Brain microvascular endothelial cell (primary cell): ENCODE data around the gene ALDH1A3.
A peak's percentile ranks its signal among the peaks of the same experiment; 100 is the strongest.

ENCODE experiments used
- DNase-seq: peaks from one replicate; pipeline ENCODE4 v3.0.0-alpha.2; 2020
- H3K27ac ChIP-seq: fragments of 250-450 bp; sonication (Bioruptor Pico); 2 replicates; pipeline ENCODE4 v1.5.1; 2020; ENCODE audit warnings: mild to moderate bottlenecking, moderate library complexity
- H3K27me3 ChIP-seq: fragments of 250-450 bp; sonication (Bioruptor Pico); replicated peaks from 2 replicates; pipeline ENCODE4 v1.5.1; 2020; ENCODE audit warnings: mild to moderate bottlenecking
- H3K36me3 ChIP-seq: fragments of 250-450 bp; sonication (Bioruptor Pico); replicated peaks from 2 replicates; pipeline ENCODE4 v1.5.1; 2020; ENCODE audit warnings: mild to moderate bottlenecking
- H3K4me3 ChIP-seq: 2 replicates; pipeline ENCODE4 v1.5.1; 2011; ENCODE audit warnings: low read depth, mild to moderate bottlenecking, control low read depth, low read length, moderate library complexity
- in situ Hi-C: cut with HindIII; loops from 2 replicates; pipeline ENCODE4 v1.10.0; 2017; ENCODE audit warnings: low sequenced_read_pairs, low pct_ligation_motif_present
- TF ChIP-seq, protein P1 (sequence below): IDR thresholded peaks from 2 replicates; pipeline ENCODE4 v1.5.1; 2011; ENCODE audit warnings: low read depth, mild to moderate bottlenecking, moderate library complexity, low read length, control low read depth, inconsistent platforms; ENCODE audit errors: missing control alignments

Gene ALDH1A3

DNA sequence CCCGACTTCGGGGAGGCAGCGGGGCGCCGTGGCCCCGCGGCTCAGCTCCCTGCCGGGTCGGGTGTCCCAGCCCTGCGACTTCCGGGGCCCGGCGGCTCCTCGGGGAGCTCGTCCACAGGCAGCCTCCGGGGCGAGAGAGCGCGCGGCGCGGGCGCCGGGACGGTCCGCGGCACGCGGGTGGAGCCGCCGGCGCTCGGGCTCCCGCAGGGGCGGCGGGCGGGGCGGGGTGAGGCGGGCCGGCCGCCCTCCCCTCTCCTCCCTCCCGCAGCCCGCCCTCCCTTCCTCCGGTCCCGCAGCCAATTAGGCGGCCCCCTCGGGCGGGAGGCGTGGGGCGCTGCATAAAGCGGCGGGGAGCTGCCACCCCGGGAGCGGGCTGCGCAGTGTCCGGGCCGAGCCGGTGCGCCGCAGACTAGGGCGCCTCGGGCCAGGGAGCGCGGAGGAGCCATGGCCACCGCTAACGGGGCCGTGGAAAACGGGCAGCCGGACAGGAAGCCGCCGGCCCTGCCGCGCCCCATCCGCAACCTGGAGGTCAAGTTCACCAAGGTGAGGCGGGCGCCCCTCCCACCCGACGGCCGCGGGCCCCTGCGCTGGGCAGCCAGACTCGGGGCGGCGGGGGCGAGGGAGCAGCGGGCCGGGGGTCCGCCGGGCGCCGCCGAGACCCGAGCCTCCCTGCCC, at the start of gene ALDH1A3:
TSS of gene ALDH1A3 (plus strand) at position 368 of the 675 bp plus-strand sequence. CDS start at position 445, 77 bp downstream.
- H3K27me3 ChIP-seq, result peaks cover 25% of the 10 kb centered on the region
- H3K27ac ChIP-seq, result no peak within 1 kb of the TSS
- H3K4me3 ChIP-seq, result peak within 1 kb of the TSS; percentile 44
- no peak for DNase-seq
- in situ Hi-C loops, result no loop called here
- TF ChIP-seq, protein P1, sequence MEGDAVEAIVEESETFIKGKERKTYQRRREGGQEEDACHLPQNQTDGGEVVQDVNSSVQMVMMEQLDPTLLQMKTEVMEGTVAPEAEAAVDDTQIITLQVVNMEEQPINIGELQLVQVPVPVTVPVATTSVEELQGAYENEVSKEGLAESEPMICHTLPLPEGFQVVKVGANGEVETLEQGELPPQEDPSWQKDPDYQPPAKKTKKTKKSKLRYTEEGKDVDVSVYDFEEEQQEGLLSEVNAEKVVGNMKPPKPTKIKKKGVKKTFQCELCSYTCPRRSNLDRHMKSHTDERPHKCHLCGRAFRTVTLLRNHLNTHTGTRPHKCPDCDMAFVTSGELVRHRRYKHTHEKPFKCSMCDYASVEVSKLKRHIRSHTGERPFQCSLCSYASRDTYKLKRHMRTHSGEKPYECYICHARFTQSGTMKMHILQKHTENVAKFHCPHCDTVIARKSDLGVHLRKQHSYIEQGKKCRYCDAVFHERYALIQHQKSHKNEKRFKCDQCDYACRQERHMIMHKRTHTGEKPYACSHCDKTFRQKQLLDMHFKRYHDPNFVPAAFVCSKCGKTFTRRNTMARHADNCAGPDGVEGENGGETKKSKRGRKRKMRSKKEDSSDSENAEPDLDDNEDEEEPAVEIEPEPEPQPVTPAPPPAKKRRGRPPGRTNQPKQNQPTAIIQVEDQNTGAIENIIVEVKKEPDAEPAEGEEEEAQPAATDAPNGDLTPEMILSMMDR, result no peak
- H3K36me3 ChIP-seq, result no peaks in the 10 kb centered on the region

DNA sequence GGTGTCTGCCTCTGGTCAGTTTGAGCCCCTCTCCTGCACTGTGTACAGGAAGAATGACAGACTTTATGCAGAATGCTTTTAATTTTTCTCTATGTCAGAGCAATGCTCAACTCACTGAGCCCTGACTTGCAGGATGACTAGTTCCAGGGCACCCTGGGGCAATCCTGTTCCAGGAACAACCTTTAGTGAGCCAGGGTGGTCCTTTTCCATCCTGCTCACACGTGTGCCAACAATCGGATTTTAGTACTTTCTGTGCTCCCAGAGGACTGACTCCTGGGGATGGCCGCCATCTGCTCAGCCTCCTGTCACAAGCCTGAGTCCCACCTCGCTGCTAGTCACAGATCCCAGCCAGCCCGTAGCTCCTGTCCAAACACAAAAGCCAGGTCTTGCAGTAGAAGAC, 48.2 kb upstream of the ALDH1A3 start:
- Histone ChIP-seq H3K4me3 (no peak overlapping the region), H3K36me3 (no peaks in the 10 kb centered on the region), H3K27me3 (no peaks in the 10 kb centered on the region), H3K27ac (no peak overlapping the region)
- in situ Hi-C loops, result no loop called here
- TF ChIP-seq, protein P1, result no peak
- no peak for DNase-seq

DNA sequence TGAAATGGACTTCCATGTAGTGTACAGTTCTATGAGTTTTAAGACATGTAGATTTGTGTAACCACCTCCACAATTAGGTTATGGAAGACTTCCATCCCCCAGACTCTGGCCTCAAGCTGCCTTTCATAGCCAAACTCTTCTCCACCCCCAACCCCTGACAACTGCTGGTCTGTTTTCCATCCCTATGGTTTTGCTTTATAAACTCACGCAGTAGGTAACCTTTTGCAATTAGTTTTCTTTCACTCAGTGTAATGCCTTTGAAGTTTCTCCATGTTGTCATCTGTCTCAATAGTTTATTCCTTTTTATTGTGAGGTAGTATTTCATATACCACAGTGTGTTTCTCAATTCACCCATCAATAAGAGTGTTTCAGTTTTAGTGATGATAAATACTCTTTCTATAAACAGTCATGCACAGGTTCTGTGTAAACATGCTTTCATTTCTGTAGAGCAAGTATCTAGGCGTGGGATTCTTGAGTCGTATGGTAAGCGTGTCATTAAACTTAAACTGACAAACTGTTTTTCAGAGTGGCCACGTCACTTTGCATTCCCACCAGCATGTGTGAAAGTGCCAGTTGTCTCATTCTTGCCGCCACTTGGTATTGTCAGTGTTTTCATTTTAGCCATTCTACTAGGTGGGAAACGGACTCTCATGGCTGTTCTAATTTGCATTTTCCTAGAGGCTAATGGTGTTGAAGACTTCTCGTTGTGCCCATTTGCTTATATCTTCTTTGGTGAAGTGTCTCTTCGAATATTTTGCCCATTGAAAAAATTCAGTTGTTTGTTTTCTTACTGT, 47.3 kb upstream of the ALDH1A3 start:
- Histone ChIP-seq H3K27ac (no peak overlapping the region), H3K27me3 (no peaks in the 10 kb centered on the region), H3K4me3 (no peak overlapping the region), H3K36me3 (no peaks in the 10 kb centered on the region)
- in situ Hi-C loops, result no loop called here
- DNase-seq, result no peak
- TF ChIP-seq, protein P1, result no peak

DNA sequence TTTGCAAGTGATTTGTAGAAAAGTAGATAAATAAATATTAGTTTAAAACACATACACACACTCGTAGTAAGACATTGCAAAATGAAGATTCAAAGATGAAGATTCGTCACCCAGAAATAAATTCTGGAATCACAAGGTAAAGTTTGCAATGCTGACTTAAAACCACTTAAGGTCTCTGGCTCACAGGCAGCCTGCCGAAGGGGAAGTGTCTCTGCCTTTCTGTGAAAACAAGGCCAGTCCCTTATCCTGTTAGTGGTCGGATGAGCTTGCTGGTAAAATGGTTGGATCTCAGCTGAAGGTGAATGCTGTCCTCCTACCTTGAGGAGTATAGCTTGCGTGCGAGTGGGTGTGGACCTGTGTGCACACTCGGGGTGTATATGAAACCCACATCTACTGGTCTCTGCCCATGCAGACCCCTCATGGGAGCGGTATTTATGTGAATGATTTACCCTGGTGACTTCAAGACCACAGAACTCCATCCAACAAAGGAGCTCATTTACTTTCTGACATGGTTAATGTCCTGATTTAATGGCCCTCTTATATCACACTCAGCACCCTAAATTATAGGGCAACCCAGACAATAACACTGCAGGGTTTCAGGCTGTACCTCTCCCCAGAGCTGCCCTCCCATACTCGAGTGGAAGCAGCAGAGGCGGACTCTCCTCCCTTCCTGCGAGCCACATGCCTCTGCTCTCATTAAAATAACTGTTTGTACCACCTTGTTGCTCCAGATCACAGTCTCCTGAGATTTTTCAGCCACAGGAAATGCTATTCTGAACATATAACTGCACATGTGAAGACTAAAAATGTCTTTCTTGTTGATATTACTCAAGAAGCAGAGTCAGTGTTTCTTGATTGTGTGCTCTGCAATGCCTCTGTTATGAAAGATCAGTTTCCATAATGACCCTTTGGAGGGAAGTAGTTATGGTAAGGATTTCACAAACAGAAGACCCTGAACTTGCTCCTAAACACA, 45.9 kb upstream of the ALDH1A3 start:
- Histone ChIP-seq H3K4me3 (no peak overlapping the region), H3K27me3 (no peaks in the 10 kb centered on the region), H3K27ac (no peak overlapping the region), H3K36me3 (no peaks in the 10 kb centered on the region)
- in situ Hi-C loops, result no loop called here
- TF ChIP-seq, protein P1, result no peak
- no peak for DNase-seq

DNA sequence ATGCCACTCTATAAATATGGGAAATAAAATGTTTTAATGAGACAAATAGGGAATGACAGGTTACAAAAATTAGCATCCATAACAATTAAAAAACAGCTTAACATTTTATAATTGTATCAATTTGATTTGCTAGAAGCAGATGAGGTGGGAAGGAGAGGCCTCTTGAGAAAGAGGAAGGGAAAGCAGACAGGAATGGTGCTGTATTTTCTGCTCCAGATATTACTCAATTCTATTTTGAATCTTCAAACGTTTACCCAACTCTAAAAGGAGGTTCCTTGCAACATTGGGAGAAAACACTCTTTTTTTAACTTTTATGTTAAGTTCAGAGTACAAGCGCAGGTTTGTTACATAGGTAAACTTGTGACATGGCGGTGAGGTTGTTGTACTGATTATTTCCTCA, 44.9 kb upstream of the ALDH1A3 start:
- in situ Hi-C loops, result no loop called here
- Histone ChIP-seq H3K36me3 (no peaks in the 10 kb centered on the region), H3K27ac (no peak overlapping the region), H3K27me3 (no peaks in the 10 kb centered on the region), H3K4me3 (no peak overlapping the region)
- TF ChIP-seq, protein P1, result no peak
- DNase-seq, result no peak
